Thoracic aorta (tissue), 2 donors: ENCODE measurements around the gene ABLIM2. TPM values are rescaled to one million over a fixed set of nuclear protein-coding genes. Genes with fewer than 3 reads are reported as not detected.

Source experiments
- ATAC-seq: fragments of 150-250 bp; one replicate; pipeline ENCODE4 v1.8.0; 2017; ENCODE audit warnings: low read depth; ENCODE audit not compliant: insufficient number of reproducible peaks, low FRiP score
- DNase-seq: peaks from one replicate; pipeline ENCODE4 v3.0.0-alpha.2; 2020; ENCODE audit warnings: low spot score
- H3K27ac ChIP-seq, 2 donors: fragments of 200-600 bp; sonication (generic); 1 replicate in 1 of 2; 2 replicates in 1 of 2; pipeline ENCODE4 v1.5.1; 2016; ENCODE audit warnings: mild to moderate bottlenecking in 2 of 2, moderate library complexity in 2 of 2
- H3K27me3 ChIP-seq: fragments of 200-600 bp; sonication (generic); replicated peaks from 2 replicates; pipeline ENCODE4 v1.6.0; 2016; ENCODE audit warnings: mild to moderate bottlenecking; ENCODE audit not compliant: insufficient read depth
- H3K36me3 ChIP-seq: fragments of 200-600 bp; sonication (generic); one replicate; pipeline ENCODE4 v1.5.1; 2016
- H3K4me1 ChIP-seq, 2 donors: fragments of 200-600 bp; sonication (generic); 1 replicate in 1 of 2; 2 replicates in 1 of 2; pipeline versions ENCODE4 v1.5.1 to v1.6.0; 2016; ENCODE audit warnings: low read depth in 2 of 2, mild to moderate bottlenecking in 1 of 2; ENCODE audit not compliant: control insufficient read depth in 1 of 2
- H3K4me3 ChIP-seq: fragments of 200-600 bp; sonication (generic); 2 replicates; pipeline ENCODE4 v1.5.1; 2016; ENCODE audit warnings: mild to moderate bottlenecking
- H3K9me3 ChIP-seq: fragments of 200-600 bp; sonication (generic); 2 replicates; pipeline ENCODE4 v1.5.1; 2016
- total RNA-seq, 2 donors: library from RNA; depleted of rRNA; stranded (reverse); fragments of >200 nt; gene quantifications; one replicate each; pipeline versions ENCODE4 v1.1.0 to v1.2.3, GENCODE V29; 2016
- TF ChIP-seq, protein P1 (sequence below): fragments of 200-600 bp; sonication (generic); IDR thresholded peaks from one replicate; pipeline ENCODE4 v1.5.1; 2019; ENCODE audit warnings: antibody characterized with exemption

The ABLIM2 gene
- total RNA-seq, 2 donors from 2014 or later = 25.6 to 28.6 TPM

- Histone ChIP-seq H3K27me3 (no peaks in the 10 kb centered on the region), H3K4me1 (peaks cover 19 to 40% of the 10 kb centered on the region in 2 donors), H3K27ac (no peak overlapping the region), H3K4me3 (no peak overlapping the region), H3K36me3 (no peaks in the 10 kb centered on the region), H3K9me3 (no peaks in the 10 kb centered on the region)
- TF ChIP-seq, protein P1, sequence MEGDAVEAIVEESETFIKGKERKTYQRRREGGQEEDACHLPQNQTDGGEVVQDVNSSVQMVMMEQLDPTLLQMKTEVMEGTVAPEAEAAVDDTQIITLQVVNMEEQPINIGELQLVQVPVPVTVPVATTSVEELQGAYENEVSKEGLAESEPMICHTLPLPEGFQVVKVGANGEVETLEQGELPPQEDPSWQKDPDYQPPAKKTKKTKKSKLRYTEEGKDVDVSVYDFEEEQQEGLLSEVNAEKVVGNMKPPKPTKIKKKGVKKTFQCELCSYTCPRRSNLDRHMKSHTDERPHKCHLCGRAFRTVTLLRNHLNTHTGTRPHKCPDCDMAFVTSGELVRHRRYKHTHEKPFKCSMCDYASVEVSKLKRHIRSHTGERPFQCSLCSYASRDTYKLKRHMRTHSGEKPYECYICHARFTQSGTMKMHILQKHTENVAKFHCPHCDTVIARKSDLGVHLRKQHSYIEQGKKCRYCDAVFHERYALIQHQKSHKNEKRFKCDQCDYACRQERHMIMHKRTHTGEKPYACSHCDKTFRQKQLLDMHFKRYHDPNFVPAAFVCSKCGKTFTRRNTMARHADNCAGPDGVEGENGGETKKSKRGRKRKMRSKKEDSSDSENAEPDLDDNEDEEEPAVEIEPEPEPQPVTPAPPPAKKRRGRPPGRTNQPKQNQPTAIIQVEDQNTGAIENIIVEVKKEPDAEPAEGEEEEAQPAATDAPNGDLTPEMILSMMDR = no peak
- ATAC-seq (no peak), DNase-seq (no peak)
Observed at GRCh38 chr4:7966281-7967062, 192.1 kb downstream of the ABLIM2 start.

DNA sequence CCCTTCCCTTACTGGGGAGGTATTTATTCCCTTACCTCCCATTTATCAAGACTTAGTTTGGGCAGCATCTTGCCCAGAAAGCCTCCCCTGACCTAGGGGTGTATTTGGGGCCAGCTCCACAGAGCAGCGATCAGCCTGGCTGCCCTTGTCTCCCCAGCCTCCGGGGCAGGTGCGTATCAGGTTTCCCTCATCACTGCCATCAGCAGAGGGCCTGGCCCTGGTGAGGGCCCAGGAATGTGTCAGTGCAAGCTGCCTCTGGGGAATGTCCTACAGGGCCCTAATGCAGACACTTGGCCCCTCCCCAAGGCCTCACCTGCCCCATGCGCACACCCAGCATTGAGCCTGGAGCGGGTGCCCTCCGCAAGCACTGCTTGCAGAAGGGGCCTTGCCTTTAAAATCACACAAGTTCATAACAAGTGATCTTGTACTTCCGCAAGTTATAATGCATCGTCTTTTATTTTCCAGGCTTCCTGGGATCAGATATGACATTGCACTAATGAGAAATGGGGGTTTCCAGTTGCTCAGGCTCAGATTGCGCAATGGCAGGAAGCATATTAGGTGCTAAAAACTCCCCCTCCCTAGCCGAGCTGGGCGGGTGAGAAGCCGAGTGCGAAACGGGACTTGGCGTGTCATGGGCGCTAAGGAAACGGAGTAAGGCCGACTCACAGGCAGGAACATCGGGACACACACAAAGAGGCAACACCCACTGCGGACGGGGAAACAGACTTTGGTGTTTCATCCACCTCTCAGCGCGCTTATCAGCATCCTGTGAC, 193.5 kb downstream of the ABLIM2 start:
- H3K4me1 ChIP-seq = peaks cover 26 to 43% of the 10 kb centered on the region in 2 donors
- ATAC-seq = no peak
- H3K9me3 ChIP-seq = no peaks in the 10 kb centered on the region
- no peaks in the 10 kb centered on the region for H3K36me3 ChIP-seq
- no peak overlapping the region for H3K27ac ChIP-seq
- H3K27me3 ChIP-seq = no peaks in the 10 kb centered on the region
- TF ChIP-seq, protein P1 = no peak
- no peak for DNase-seq
- no peak overlapping the region for H3K4me3 ChIP-seq

GRCh38 chr4:7964459-7964858, 194.2 kb downstream of the ABLIM2 start:
- TF ChIP-seq, protein P1 = no peak

DNA sequence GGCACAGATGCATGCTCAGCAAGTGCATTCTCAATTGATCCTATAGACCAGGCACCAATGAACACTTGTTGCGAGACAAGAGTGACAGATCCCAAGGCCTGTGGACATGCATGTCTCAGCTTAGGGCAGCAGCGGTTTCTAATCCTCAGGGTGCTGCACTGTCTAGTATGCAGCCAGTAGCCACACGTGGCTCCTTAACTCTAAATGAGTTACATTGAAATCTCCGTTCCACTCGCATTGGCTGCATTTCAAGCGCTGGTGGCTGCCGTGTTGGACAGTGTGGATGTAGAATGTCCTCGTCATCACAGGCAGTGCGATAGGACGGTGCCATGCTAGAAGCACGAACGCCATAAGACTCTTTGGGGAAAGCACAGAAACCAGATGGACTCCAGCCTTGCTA, 194.9 kb downstream of the ABLIM2 start:
- H3K4me3 ChIP-seq = no peak overlapping the region
- no peak overlapping the region for H3K27ac ChIP-seq
- H3K27me3 ChIP-seq = no peaks in the 10 kb centered on the region
- H3K9me3 ChIP-seq = no peaks in the 10 kb centered on the region
- H3K4me1 ChIP-seq = peaks cover 13 to 35% of the 10 kb centered on the region in 2 donors
- TF ChIP-seq, protein P1 = no peak
- ATAC-seq = no peak
- no peak for DNase-seq
- no peaks in the 10 kb centered on the region for H3K36me3 ChIP-seq

More at GRCh38 chr4:7964459-7964858, 194.2 kb downstream of the ABLIM2 start:
- DNase-seq (no peak), ATAC-seq (no peak)
- no peaks in the 10 kb centered on the region for H3K9me3 ChIP-seq
- H3K36me3 ChIP-seq = no peaks in the 10 kb centered on the region
- no peak overlapping the region for H3K4me3 ChIP-seq
- H3K27ac ChIP-seq = no peak overlapping the region
- H3K4me1 ChIP-seq = peaks cover 20 to 43% of the 10 kb centered on the region in 2 donors
- H3K27me3 ChIP-seq = no peaks in the 10 kb centered on the region
